GM12891 (cell line): Measurements from ENCODE around the gene ARHGAP26.

Source experiments
- DNase-seq: peaks from one replicate; pipeline ENCODE4 v3.0.0; 2011; ENCODE audit warnings: low spot score; ENCODE audit not compliant: insufficient read length
- FAIRE-seq: peaks from 2 replicates; lab custom pipeline; 2011; peaks lifted over from hg19 to GRCh38; lab: Jason Lieb, UNC
- PAX5 ChIP-seq: IDR thresholded peaks from 2 replicates; pipeline ENCODE4 v1.6.1; 2011; ENCODE audit warnings: low read length, moderate library complexity, mild to moderate bottlenecking; ENCODE audit not compliant: insufficient read depth, severe bottlenecking
- POLR2A ChIP-seq: IDR thresholded peaks from 2 replicates; pipeline ENCODE4 v1.6.1; 2011; ENCODE audit warnings: low read depth, low read length, control low read depth
- POLR2AphosphoS5 ChIP-seq: IDR thresholded peaks from 2 replicates; pipeline ENCODE4 v1.6.1; 2011; ENCODE audit warnings: low read depth, low read length, control low read depth
- POU2F2 ChIP-seq: IDR thresholded peaks from 2 replicates; pipeline ENCODE4 v1.6.1; 2011; ENCODE audit warnings: low read depth, mild to moderate bottlenecking, control low read depth, low read length, moderate library complexity
- SPI1 ChIP-seq: IDR thresholded peaks from 2 replicates; pipeline ENCODE4 v1.6.1; 2011; ENCODE audit warnings: low read depth, low read length, control low read depth
- TAF1 ChIP-seq: IDR thresholded peaks from 2 replicates; pipeline ENCODE4 v1.6.1; 2011; ENCODE audit warnings: low read depth, low read length, control low read depth

ARHGAP26 gene

DNA sequence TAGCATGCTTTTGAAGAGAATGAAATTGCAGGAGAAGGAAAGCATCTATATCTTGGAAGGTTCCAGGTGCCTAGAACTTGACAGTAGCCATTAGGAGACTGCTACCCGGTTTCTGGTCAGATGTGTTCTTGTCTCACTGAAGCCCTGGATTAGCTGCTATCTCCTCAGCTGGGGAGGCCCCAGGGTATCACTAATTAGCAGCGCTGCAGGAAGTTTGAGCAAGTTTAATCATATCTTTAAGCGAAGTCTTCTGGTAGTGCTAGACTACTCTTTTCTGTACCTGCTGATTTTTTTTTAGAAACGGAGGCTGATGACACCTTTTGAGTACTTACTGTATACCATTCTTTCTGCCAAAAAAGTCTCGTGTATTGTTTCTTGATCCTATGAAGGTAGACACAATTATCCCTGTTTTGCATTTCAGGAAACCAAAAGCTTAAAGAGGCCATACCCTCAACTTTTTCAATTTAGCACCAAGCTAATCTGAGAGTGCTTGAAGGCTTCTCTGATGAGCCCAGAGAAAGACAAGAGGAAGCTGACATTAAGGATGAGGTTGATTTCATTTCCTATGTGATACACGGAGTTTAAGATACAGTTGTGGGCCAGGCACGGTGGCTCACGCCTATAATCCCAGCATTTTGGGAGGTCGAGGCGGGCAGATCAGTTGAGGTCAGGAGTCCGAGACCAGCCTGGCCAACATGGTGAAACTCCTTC is 201.3 kb downstream of the ARHGAP26 start:
- no peak for DNase-seq
- FAIRE-seq, result peak; percentile 59
- TF ChIP-seq POLR2A (no peak), SPI1 (no peak), TAF1 (no peak), POLR2AphosphoS5 (no peak), PAX5 (no peak), POU2F2 (no peak)

DNA sequence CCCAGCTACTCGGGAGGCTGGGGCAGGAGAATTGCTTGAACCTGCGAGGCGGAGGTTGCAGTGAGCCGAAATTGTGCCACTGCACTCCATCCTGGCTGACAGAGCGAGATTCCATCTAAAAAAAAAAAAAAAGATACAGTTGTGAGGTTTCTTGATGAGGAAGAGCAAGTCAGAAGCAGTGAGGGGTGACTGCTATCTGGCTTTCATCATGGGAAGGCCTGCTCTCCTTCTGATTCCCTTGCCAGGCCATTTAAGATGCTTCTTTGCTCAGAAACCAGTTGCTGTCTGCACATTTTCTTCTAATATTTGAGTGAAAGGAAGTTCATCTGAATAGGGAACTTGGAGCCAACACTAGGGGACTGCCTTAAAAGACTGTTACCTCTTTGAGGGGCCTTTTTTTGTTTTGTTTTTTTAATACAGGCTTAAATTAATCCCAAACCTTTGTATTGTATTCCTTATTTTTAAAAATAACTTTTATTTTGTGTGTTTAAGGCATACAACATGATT is 201.9 kb downstream of the ARHGAP26 start:
- TF ChIP-seq POLR2A (no peak), POLR2AphosphoS5 (no peak), POU2F2 (no peak), TAF1 (no peak), SPI1 (no peak), PAX5 (no peak)
- FAIRE-seq (no peak), DNase-seq (no peak)

- no peak for DNase-seq
- no peak for TF ChIP-seq SPI1
- no peak for TF ChIP-seq POLR2A
- TF ChIP-seq POLR2AphosphoS5, result no peak
- TF ChIP-seq PAX5, result no peak
- TF ChIP-seq POU2F2, result no peak
- FAIRE-seq, result no peak
Observed at GRCh38 chr5:142973932-142974331, 203.8 kb downstream of the ARHGAP26 start.

- no peak for FAIRE-seq
- TF ChIP-seq POLR2A (no peak), POLR2AphosphoS5 (no peak), PAX5 (no peak)
Observed at GRCh38 chr5:142974409-142974808, 204.2 kb downstream of the ARHGAP26 start.

DNA sequence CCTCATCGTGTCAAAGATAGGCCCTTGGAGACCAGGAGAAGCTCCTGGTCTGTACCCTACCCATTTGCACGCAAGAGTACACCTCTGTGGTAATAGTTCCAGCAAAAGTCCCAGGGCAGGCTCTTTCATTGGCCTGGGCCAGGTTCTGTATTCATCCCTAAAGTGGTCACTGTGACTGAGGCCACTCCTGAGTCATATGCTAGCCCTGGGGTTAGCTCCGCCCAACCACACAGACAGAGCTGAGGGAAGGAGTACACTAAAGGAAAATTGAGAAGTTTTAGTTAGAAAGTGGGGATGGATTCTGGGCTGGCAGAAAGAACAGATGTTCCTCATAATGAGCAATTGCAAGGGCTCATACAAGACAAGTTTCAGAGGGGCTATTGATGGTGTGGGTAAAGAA is 206.7 kb downstream of the ARHGAP26 start:
- FAIRE-seq (no peak), DNase-seq (no peak)
- TF ChIP-seq PAX5 (no peak), POLR2AphosphoS5 (no peak), TAF1 (no peak), POLR2A (no peak), POU2F2 (no peak), SPI1 (no peak)

More at GRCh38 chr5:142974409-142974808, 204.2 kb downstream of the ARHGAP26 start:
- DNase-seq, result no peak

DNA sequence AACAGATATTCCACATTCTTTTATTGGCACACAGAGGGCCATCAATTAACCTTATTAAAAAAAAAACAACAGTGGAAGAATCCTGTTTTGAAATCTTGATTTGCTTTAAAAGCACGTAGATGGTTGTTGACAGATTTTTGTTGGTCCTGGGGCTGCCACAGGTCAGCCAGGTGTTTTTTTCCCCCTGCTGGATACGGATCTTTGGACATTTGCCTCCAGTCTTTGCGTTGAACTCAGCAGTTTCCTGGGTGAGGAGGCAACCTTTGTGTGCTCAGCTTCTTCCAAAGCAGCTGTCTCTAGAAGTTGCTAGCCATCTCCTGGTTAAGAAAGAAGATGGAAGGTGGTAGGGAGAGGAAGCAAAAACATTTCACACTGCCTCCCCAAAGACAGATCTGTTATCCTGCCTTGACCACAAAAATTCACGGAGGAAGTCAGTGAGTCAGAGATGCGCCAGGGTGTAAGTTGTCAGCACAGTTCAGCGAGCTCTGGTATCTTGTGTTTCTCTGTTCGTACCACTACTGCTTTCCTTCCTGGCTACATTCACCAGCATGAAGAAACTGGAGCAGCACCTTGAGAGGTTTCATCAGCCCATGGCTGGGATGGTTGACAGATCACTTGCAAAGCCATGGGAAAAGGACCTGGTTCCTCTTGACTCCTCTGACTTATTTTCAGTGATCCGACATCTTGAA is 207.3 kb downstream of the ARHGAP26 start:
- TF ChIP-seq SPI1, result peak; percentile 46
- TF ChIP-seq POU2F2, result no peak
- peak; percentile 54 for FAIRE-seq
- no peak for DNase-seq

- TF ChIP-seq PAX5 (no peak), TAF1 (no peak), POU2F2 (no peak), SPI1 (no peak), POLR2AphosphoS5 (no peak), POLR2A (no peak)
- DNase-seq, result no peak
- no peak for FAIRE-seq
Observed at GRCh38 chr5:142978252-142978651, 208.1 kb downstream of the ARHGAP26 start.

DNA sequence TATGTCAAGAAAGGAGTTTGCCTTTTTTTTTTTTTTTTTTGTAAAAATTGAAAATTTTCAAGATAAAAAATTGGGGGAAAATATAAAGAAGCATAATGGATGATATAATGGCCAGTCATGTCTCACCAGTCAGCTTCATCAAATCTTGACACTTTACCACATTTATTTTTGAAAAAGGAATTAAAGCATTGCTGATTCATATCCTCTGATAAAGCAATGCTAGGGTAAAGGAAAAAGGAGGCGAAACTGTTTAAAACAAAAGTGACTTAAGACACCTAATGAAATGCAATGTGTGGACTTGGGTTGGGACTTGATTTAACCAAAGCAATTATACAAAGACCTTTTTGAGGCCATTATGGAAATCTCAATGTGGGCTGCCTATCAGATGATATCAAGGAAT is 208.5 kb downstream of the ARHGAP26 start:
- FAIRE-seq, result no peak
- no peak for DNase-seq
- TF ChIP-seq POLR2AphosphoS5 (no peak), PAX5 (no peak), POU2F2 (no peak), POLR2A (no peak), TAF1 (no peak), SPI1 (no peak)

- TF ChIP-seq PAX5, result no peak
- no peak for TF ChIP-seq SPI1
- TF ChIP-seq TAF1, result no peak
- TF ChIP-seq POLR2A, result no peak
- TF ChIP-seq POLR2AphosphoS5, result no peak
- no peak for TF ChIP-seq POU2F2
- FAIRE-seq, result no peak
- DNase-seq, result no peak
Observed at GRCh38 chr5:142979636-142980035, 209.5 kb downstream of the ARHGAP26 start.
